ENCODE results near the gene ABCA8.

ABCA8 gene

GRCh38 chr17:68849673-68850610 lies 105.2 kb downstream of the ABCA8 start:
- no peaks in the 10 kb centered on the region for H3K4me1 ChIP-seq (ENCODE audit: control insufficient read depth, insufficient read depth, low read length)
- no peak overlapping the region for H3K9ac ChIP-seq (ENCODE audit: low read length in 2 of 2)
- no peak overlapping the region for H3K27ac ChIP-seq (ENCODE audit: low read length)
- H3K4me3 ChIP-seq (ENCODE audit: low read length in 2 of 2), result no peak overlapping the region
- H3K27me3 ChIP-seq (ENCODE audit: control insufficient read depth in 1 of 2, insufficient read depth in 2 of 2, low read length in 2 of 2), result no peaks in the 10 kb centered on the region
- no peaks in the 10 kb centered on the region for H3K36me3 ChIP-seq (ENCODE audit: control insufficient read depth in 2 of 2, insufficient read depth in 2 of 2, low read length in 2 of 2)
- no peaks in the 10 kb centered on the region for H3K9me3 ChIP-seq (ENCODE audit: control insufficient read depth in 2 of 2, low read length in 2 of 2)

GRCh38 chr17:68847711-68848110 lies 107.5 kb downstream of the ABCA8 start:
- no peaks in the 10 kb centered on the region for H3K36me3 ChIP-seq (ENCODE audit: control insufficient read depth in 2 of 2, insufficient read depth in 2 of 2, low read length in 2 of 2)
- H3K9ac ChIP-seq (ENCODE audit: low read length in 2 of 2), result no peak overlapping the region
- no peak overlapping the region for H3K4me3 ChIP-seq (ENCODE audit: low read length in 2 of 2)
- H3K27ac ChIP-seq (ENCODE audit: low read length), result no peak overlapping the region
- no peaks in the 10 kb centered on the region for H3K9me3 ChIP-seq (ENCODE audit: control insufficient read depth in 2 of 2, low read length in 2 of 2)
- no peaks in the 10 kb centered on the region for H3K27me3 ChIP-seq (ENCODE audit: control insufficient read depth in 1 of 2, insufficient read depth in 2 of 2, low read length in 2 of 2)
- H3K4me1 ChIP-seq (ENCODE audit: control insufficient read depth, insufficient read depth, low read length), result peaks cover 2% of the 10 kb centered on the region

GRCh38 chr17:68843522-68843921 lies 111.7 kb downstream of the ABCA8 start:
- Histone ChIP-seq H3K27me3 (ENCODE audit: control insufficient read depth in 1 of 2, insufficient read depth in 2 of 2, low read length in 2 of 2) (no peaks in the 10 kb centered on the region), H3K4me1 (ENCODE audit: control insufficient read depth, insufficient read depth, low read length) (peaks cover 2% of the 10 kb centered on the region), H3K27ac (ENCODE audit: low read length) (no peak overlapping the region), H3K36me3 (ENCODE audit: control insufficient read depth in 2 of 2, insufficient read depth in 2 of 2, low read length in 2 of 2) (no peaks in the 10 kb centered on the region), H3K9me3 (ENCODE audit: control insufficient read depth in 2 of 2, low read length in 2 of 2) (no peaks in the 10 kb centered on the region), H3K4me3 (ENCODE audit: low read length in 2 of 2) (no peak overlapping the region), H3K9ac (ENCODE audit: low read length in 2 of 2) (no peak overlapping the region)

DNA sequence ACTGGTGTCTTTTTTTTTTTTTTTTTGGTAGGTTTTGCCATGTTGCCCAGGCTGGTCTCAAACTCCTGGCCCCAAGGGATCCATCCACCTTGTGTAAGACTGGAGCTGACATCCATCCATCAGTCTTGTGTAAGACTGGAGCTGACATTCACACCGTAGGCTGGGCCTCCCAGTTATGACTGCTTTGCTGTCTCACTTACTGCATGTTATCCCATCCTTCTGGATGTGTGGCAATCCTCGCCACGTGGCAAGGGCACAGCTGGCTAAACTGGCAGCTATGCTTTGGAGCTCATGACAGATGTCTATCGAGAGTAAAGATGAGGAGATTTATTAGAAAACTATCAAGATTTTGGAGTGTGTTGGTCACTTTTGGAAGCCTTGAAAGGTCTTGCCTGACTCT lies 115.1 kb downstream of the ABCA8 start:
- H3K4me3 ChIP-seq (ENCODE audit: low read length in 2 of 2), result no peak overlapping the region
- H3K9ac ChIP-seq (ENCODE audit: low read length in 2 of 2), result no peak overlapping the region
- no peaks in the 10 kb centered on the region for H3K9me3 ChIP-seq (ENCODE audit: control insufficient read depth in 2 of 2, low read length in 2 of 2)
- H3K36me3 ChIP-seq (ENCODE audit: control insufficient read depth in 2 of 2, insufficient read depth in 2 of 2, low read length in 2 of 2), result no peaks in the 10 kb centered on the region
- H3K27ac ChIP-seq (ENCODE audit: low read length), result no peak overlapping the region
- H3K4me1 ChIP-seq (ENCODE audit: control insufficient read depth, insufficient read depth, low read length), result peaks cover 2% of the 10 kb centered on the region
- no peaks in the 10 kb centered on the region for H3K27me3 ChIP-seq (ENCODE audit: control insufficient read depth in 1 of 2, insufficient read depth in 2 of 2, low read length in 2 of 2)

DNA sequence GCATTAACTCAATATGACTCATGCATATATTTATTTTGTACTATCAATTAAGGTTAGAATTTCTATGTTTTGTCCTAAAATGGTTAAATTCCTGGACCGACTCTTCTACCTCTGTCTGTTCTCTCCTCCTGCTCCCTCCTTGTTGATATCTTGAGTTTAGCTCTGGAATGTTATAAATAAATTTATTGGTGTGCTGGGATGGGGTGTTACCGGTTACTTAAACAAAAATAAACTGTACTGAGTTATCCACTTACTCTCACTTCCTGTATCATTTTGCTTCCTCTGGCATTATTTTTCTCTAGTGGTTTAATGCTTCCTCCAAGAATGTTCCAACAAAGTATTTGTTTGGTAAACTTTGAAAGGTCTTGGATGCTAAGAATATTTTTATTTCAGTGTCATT lies 120.1 kb downstream of the ABCA8 start:
- Histone ChIP-seq H3K4me1 (ENCODE audit: control insufficient read depth, insufficient read depth, low read length) (no peaks in the 10 kb centered on the region), H3K9me3 (ENCODE audit: control insufficient read depth in 2 of 2, low read length in 2 of 2) (peaks cover 0 to 4% of the 10 kb centered on the region in 2 donors), H3K36me3 (ENCODE audit: control insufficient read depth in 2 of 2, insufficient read depth in 2 of 2, low read length in 2 of 2) (no peaks in the 10 kb centered on the region), H3K27ac (ENCODE audit: low read length) (no peak overlapping the region), H3K9ac (ENCODE audit: low read length in 2 of 2) (no peak overlapping the region), H3K27me3 (ENCODE audit: control insufficient read depth in 1 of 2, insufficient read depth in 2 of 2, low read length in 2 of 2) (no peaks in the 10 kb centered on the region), H3K4me3 (ENCODE audit: low read length in 2 of 2) (no peak overlapping the region)

GRCh38 chr17:68834328-68834836 lies 120.8 kb downstream of the ABCA8 start:
- Histone ChIP-seq H3K27ac (ENCODE audit: low read length) (no peak overlapping the region), H3K9me3 (ENCODE audit: control insufficient read depth in 2 of 2, low read length in 2 of 2) (peaks cover 0 to 4% of the 10 kb centered on the region in 2 donors), H3K36me3 (ENCODE audit: control insufficient read depth in 2 of 2, insufficient read depth in 2 of 2, low read length in 2 of 2) (no peaks in the 10 kb centered on the region), H3K4me1 (ENCODE audit: control insufficient read depth, insufficient read depth, low read length) (no peaks in the 10 kb centered on the region), H3K27me3 (ENCODE audit: control insufficient read depth in 1 of 2, insufficient read depth in 2 of 2, low read length in 2 of 2) (no peaks in the 10 kb centered on the region), H3K9ac (ENCODE audit: low read length in 2 of 2) (no peak overlapping the region), H3K4me3 (ENCODE audit: low read length in 2 of 2) (no peak overlapping the region)

DNA sequence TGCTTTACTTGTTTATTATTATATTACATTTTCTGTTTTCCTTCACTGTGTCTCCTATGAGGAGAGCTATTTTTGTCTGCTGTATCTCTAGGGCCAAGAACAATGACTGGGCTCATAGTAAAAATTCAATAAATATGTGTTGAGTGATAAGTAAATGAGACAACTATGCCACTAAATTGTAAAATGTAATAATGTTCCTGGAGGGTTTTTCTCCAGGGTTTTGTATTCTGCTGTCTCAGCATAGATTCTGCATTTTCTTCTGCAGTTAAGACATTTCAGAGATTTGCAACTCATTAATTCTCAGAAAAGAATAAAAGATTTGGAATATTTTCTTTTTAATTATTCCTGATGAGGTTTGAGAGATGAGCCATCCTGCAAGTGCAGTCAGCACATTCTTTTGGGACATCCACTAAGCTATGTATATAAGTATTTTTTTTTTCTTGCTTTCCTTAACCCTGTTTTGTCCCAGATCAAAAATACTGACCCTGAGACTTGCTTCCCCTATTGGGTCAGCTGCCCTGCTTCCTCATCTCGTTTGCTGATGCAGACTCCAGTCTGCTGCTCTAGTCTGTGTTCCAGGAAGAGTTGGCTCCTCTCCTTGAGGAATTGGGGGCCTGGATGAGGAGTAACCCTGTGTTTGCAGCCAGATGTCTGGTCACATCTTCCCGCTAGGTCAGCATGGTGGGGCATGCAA lies 122.9 kb downstream of the ABCA8 start:
- Histone ChIP-seq H3K4me3 (ENCODE audit: low read length in 2 of 2) (no peak overlapping the region), H3K27me3 (ENCODE audit: control insufficient read depth in 1 of 2, insufficient read depth in 2 of 2, low read length in 2 of 2) (no peaks in the 10 kb centered on the region), H3K9me3 (ENCODE audit: control insufficient read depth in 2 of 2, low read length in 2 of 2) (peaks cover 0 to 4% of the 10 kb centered on the region in 2 donors), H3K27ac (ENCODE audit: low read length) (no peak overlapping the region), H3K4me1 (ENCODE audit: control insufficient read depth, insufficient read depth, low read length) (no peaks in the 10 kb centered on the region), H3K9ac (ENCODE audit: low read length in 2 of 2) (no peak overlapping the region), H3K36me3 (ENCODE audit: control insufficient read depth in 2 of 2, insufficient read depth in 2 of 2, low read length in 2 of 2) (no peaks in the 10 kb centered on the region)

GRCh38 chr17:68831170-68831569 lies 124.0 kb downstream of the ABCA8 start:
- H3K4me3 ChIP-seq (ENCODE audit: low read length in 2 of 2), result no peak overlapping the region
- no peak overlapping the region for H3K27ac ChIP-seq (ENCODE audit: low read length)
- no peaks in the 10 kb centered on the region for H3K36me3 ChIP-seq (ENCODE audit: control insufficient read depth in 2 of 2, insufficient read depth in 2 of 2, low read length in 2 of 2)

DNA sequence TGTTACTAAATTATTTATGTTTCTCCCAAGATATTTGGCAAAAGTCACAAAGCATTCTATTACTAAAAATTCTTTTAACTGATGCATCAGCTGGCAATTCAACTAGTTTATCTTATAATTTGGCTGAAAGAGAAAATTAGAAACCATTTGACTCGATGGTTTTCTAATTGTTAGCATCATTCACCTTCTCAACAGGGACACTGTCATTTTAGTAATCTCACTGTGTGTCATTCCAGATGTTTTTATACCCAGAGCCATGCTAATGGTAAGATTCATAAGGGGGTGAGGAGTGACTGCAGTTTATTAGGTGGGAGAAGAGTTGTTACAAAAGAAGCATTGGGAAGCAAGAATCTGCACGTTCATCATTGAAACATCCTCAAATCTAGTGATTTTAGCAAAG lies 124.9 kb downstream of the ABCA8 start:
- Histone ChIP-seq H3K27me3 (ENCODE audit: control insufficient read depth in 1 of 2, insufficient read depth in 2 of 2, low read length in 2 of 2) (no peaks in the 10 kb centered on the region), H3K9ac (ENCODE audit: low read length in 2 of 2) (no peak overlapping the region), H3K36me3 (ENCODE audit: control insufficient read depth in 2 of 2, insufficient read depth in 2 of 2, low read length in 2 of 2) (no peaks in the 10 kb centered on the region), H3K27ac (ENCODE audit: low read length) (no peak overlapping the region), H3K4me1 (ENCODE audit: control insufficient read depth, insufficient read depth, low read length) (no peaks in the 10 kb centered on the region), H3K4me3 (ENCODE audit: low read length in 2 of 2) (no peak overlapping the region), H3K9me3 (ENCODE audit: control insufficient read depth in 2 of 2, low read length in 2 of 2) (peaks cover 0 to 4% of the 10 kb centered on the region in 2 donors)

More at GRCh38 chr17:68831170-68831569, 124.0 kb downstream of the ABCA8 start:
- Histone ChIP-seq H3K4me1 (ENCODE audit: control insufficient read depth, insufficient read depth, low read length) (no peaks in the 10 kb centered on the region), H3K9ac (ENCODE audit: low read length in 2 of 2) (no peak overlapping the region), H3K27me3 (ENCODE audit: control insufficient read depth in 1 of 2, insufficient read depth in 2 of 2, low read length in 2 of 2) (no peaks in the 10 kb centered on the region), H3K9me3 (ENCODE audit: control insufficient read depth in 2 of 2, low read length in 2 of 2) (peaks cover 0 to 4% of the 10 kb centered on the region in 2 donors)

- Histone ChIP-seq H3K4me1 (ENCODE audit: control insufficient read depth, insufficient read depth, low read length) (no peaks in the 10 kb centered on the region), H3K9ac (ENCODE audit: low read length in 2 of 2) (no peak overlapping the region), H3K9me3 (ENCODE audit: control insufficient read depth in 2 of 2, low read length in 2 of 2) (peaks cover 0 to 4% of the 10 kb centered on the region in 2 donors), H3K27ac (ENCODE audit: low read length) (no peak overlapping the region), H3K36me3 (ENCODE audit: control insufficient read depth in 2 of 2, insufficient read depth in 2 of 2, low read length in 2 of 2) (no peaks in the 10 kb centered on the region), H3K27me3 (ENCODE audit: control insufficient read depth in 1 of 2, insufficient read depth in 2 of 2, low read length in 2 of 2) (no peaks in the 10 kb centered on the region), H3K4me3 (ENCODE audit: low read length in 2 of 2) (no peak overlapping the region)
These were observed 126.0 kb downstream of the ABCA8 start for GRCh38 chr17:68829211-68829610.

Measured in stomach smooth muscle (tissue), 2 donors.